ENCODE data around the gene SLC7A14.

Gene SLC7A14

DNA sequence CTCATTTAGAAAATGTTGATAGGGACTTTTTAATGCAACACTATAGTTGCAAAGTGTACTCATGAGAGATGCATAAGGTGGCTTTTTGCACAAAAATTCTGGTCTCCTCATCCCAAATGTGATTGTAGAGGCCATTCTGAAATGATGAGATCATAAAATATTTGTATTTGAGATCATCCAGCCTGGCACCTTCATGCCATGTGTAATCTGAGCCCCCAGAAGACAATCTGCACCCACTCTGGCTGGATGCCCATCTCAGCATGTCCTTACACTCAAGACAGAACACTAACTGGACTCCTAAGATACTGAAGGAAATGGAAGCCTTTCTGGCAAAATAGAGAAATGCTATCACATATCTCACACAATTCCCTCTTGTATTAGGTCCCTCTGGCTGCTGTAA lies 49.2 kb downstream of the SLC7A14 start:
- Histone ChIP-seq H3K36me3 (ENCODE audit: insufficient read depth, low read length) (no peaks in the 10 kb centered on the region), H3K4me1 (ENCODE audit: insufficient read depth, low read length, poor library complexity, severe bottlenecking) (peaks cover 4% of the 10 kb centered on the region), H3K79me2 (ENCODE audit: insufficient read depth, low read length) (no peaks in the 10 kb centered on the region), H3K27me3 (ENCODE audit: insufficient read depth, low read length, poor library complexity, severe bottlenecking) (no peaks in the 10 kb centered on the region), H2AFZ (ENCODE audit: low read length) (no peak overlapping the region), H3K4me2 (ENCODE audit: low read depth, low read length, poor library complexity, severe bottlenecking) (no peak overlapping the region), H3F3A (ENCODE audit: low read depth) (no peaks in the 10 kb centered on the region), H3K9me2 (replicated peaks; ENCODE audit: low read depth, low read length) (no peaks in the 10 kb centered on the region), H3K9me3 (ENCODE audit: insufficient read depth, low read depth, low read length) (no peaks in the 10 kb centered on the region), H4K20me1 (ENCODE audit: insufficient read depth, low read length, poor library complexity, severe bottlenecking) (no peaks in the 10 kb centered on the region), H3K9ac (ENCODE audit: low read depth, low read length, poor library complexity, severe bottlenecking) (no peak overlapping the region), H3K4me3 (ENCODE audit: low read length, poor library complexity, severe bottlenecking) (no peak overlapping the region)
- no peak for TF ChIP-seq EZH2phosphoT487 (IDR thresholded peaks at IDR 0.05; ENCODE audit: borderline replicate concordance)
- TF ChIP-seq, protein P1, sequence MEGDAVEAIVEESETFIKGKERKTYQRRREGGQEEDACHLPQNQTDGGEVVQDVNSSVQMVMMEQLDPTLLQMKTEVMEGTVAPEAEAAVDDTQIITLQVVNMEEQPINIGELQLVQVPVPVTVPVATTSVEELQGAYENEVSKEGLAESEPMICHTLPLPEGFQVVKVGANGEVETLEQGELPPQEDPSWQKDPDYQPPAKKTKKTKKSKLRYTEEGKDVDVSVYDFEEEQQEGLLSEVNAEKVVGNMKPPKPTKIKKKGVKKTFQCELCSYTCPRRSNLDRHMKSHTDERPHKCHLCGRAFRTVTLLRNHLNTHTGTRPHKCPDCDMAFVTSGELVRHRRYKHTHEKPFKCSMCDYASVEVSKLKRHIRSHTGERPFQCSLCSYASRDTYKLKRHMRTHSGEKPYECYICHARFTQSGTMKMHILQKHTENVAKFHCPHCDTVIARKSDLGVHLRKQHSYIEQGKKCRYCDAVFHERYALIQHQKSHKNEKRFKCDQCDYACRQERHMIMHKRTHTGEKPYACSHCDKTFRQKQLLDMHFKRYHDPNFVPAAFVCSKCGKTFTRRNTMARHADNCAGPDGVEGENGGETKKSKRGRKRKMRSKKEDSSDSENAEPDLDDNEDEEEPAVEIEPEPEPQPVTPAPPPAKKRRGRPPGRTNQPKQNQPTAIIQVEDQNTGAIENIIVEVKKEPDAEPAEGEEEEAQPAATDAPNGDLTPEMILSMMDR (conservative IDR thresholded peaks at IDR 0.05; ENCODE audit: low read length), result no peak

DNA sequence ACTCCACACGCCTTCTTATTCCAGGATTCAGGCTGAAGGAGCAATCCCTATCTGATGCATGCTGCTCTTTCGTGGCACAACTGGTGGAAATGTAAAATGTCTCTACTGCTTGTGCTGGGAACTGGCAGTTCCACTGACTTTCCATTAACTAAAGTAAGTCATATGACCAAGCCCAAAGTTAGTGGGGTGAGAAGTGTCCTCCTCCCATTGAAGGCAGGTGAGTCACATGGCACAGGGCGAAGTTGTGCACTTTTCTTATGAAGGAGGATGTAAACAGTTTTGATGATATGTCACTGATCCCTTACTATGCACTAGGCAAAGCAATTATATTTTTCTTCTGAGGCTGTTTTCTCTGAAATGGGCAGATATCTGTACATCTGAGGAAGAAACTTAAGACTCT lies 51.6 kb downstream of the SLC7A14 start:
- Histone ChIP-seq H3K9me3 (ENCODE audit: insufficient read depth, low read depth, low read length) (no peaks in the 10 kb centered on the region), H3K79me2 (ENCODE audit: insufficient read depth, low read length) (no peaks in the 10 kb centered on the region), H3K4me1 (ENCODE audit: insufficient read depth, low read length, poor library complexity, severe bottlenecking) (peaks cover 4% of the 10 kb centered on the region), H3K4me3 (ENCODE audit: low read length, poor library complexity, severe bottlenecking) (no peak overlapping the region), H4K20me1 (ENCODE audit: insufficient read depth, low read length, poor library complexity, severe bottlenecking) (no peaks in the 10 kb centered on the region), H3K9ac (ENCODE audit: low read depth, low read length, poor library complexity, severe bottlenecking) (no peak overlapping the region), H2AFZ (ENCODE audit: low read length) (no peak overlapping the region), H3K9me2 (replicated peaks; ENCODE audit: low read depth, low read length) (no peaks in the 10 kb centered on the region), H3K36me3 (ENCODE audit: insufficient read depth, low read length) (no peaks in the 10 kb centered on the region), H3F3A (ENCODE audit: low read depth) (no peaks in the 10 kb centered on the region), H3K4me2 (ENCODE audit: low read depth, low read length, poor library complexity, severe bottlenecking) (no peak overlapping the region), H3K27me3 (ENCODE audit: insufficient read depth, low read length, poor library complexity, severe bottlenecking) (no peaks in the 10 kb centered on the region)
- TF ChIP-seq, protein P1 (conservative IDR thresholded peaks at IDR 0.05; ENCODE audit: low read length), result no peak
- no peak for TF ChIP-seq EZH2phosphoT487 (IDR thresholded peaks at IDR 0.05; ENCODE audit: borderline replicate concordance)

DNA sequence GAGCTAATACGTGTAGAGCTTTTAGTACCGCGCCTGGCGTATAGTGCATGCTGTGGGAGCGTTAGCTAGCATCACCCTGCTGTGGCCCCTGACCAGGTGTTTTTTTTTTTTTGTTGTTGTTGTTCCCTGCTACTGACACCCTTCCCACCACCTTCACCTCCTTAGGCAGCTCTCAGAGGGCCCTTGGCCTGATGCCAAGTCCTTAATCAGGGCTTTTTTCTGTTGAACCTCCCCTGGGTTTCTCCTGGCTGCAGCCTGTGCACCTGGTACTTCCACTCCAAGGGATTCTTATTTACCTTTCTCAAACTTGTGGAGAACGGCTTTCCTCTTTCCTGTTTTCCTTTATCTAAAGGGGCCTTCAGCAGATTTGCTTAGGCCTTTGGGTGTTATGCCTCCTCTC lies 53.3 kb downstream of the SLC7A14 start:
- no peaks in the 10 kb centered on the region for H3F3A ChIP-seq (ENCODE audit: low read depth)
- H3K9ac ChIP-seq (ENCODE audit: low read depth, low read length, poor library complexity, severe bottlenecking), result no peak overlapping the region
- H4K20me1 ChIP-seq (ENCODE audit: insufficient read depth, low read length, poor library complexity, severe bottlenecking), result no peaks in the 10 kb centered on the region
- H3K4me1 ChIP-seq (ENCODE audit: insufficient read depth, low read length, poor library complexity, severe bottlenecking), result peaks cover 4% of the 10 kb centered on the region
- no peaks in the 10 kb centered on the region for H3K79me2 ChIP-seq (ENCODE audit: insufficient read depth, low read length)
- no peaks in the 10 kb centered on the region for H3K9me2 ChIP-seq (replicated peaks; ENCODE audit: low read depth, low read length)
- H3K36me3 ChIP-seq (ENCODE audit: insufficient read depth, low read length), result no peaks in the 10 kb centered on the region
- no peak overlapping the region for H2AFZ ChIP-seq (ENCODE audit: low read length)
- H3K27me3 ChIP-seq (ENCODE audit: insufficient read depth, low read length, poor library complexity, severe bottlenecking), result no peaks in the 10 kb centered on the region
- H3K9me3 ChIP-seq (ENCODE audit: insufficient read depth, low read depth, low read length), result no peaks in the 10 kb centered on the region
- no peak for TF ChIP-seq EZH2phosphoT487 (IDR thresholded peaks at IDR 0.05; ENCODE audit: borderline replicate concordance)
- TF ChIP-seq, protein P1 (conservative IDR thresholded peaks at IDR 0.05; ENCODE audit: low read length), result no peak
- H3K4me3 ChIP-seq (ENCODE audit: low read length, poor library complexity, severe bottlenecking), result no peak overlapping the region
- no peak overlapping the region for H3K4me2 ChIP-seq (ENCODE audit: low read depth, low read length, poor library complexity, severe bottlenecking)
